Activated CD4-positive, alpha-beta memory T cell treated with anti-CD3 and anti-CD28 coated beads, Interleukin-2, amount 10 ng/mL, durations not matched to agents 7 days and 5 days (primary cell): ENCODE results near the gene S1PR1. TPM values are rescaled to one million over a fixed set of nuclear protein-coding genes. Genes with fewer than 3 reads are reported as not detected.

ENCODE experiments used
- CTCF ChIA-PET: fragments of 350-600 bp; sonication (Branson Sonifier 250); formaldehyde crosslinking; loops from one replicate; lab custom pipeline; 2021; ENCODE audit warnings: antibody characterized with exemption, inconsistent platforms; lab: Charles Lee
- POLR2A ChIA-PET: fragments of 350-600 bp; sonication (Branson Sonifier 250); formaldehyde crosslinking; loops from one replicate; lab custom pipeline; 2021; ENCODE audit warnings: antibody characterized with exemption; lab: Charles Lee
- DNase-seq: peaks from one replicate; pipeline ENCODE4 v3.0.0-alpha.2; 2020
- H3K27ac Mint-ChIP-seq: one replicate; pipeline ENCODE4 v1.8.0; 2021; ENCODE audit warnings: mild to moderate bottlenecking, mixed read lengths
- H3K27me3 Mint-ChIP-seq: one replicate; pipeline ENCODE4 v1.8.0; 2021; ENCODE audit warnings: mixed read lengths
- H3K36me3 Mint-ChIP-seq: one replicate; pipeline ENCODE4 v1.8.0; 2021; ENCODE audit warnings: low read depth, mixed read lengths
- H3K4me1 Mint-ChIP-seq: one replicate; pipeline ENCODE4 v1.8.0; 2021; ENCODE audit warnings: mixed read lengths
- H3K4me3 Mint-ChIP-seq: one replicate; pipeline ENCODE4 v1.8.0; 2021; ENCODE audit warnings: mild to moderate bottlenecking, mixed read lengths
- H3K9me3 Mint-ChIP-seq: one replicate; pipeline ENCODE4 v1.8.0; 2021; ENCODE audit warnings: mixed read lengths
- total RNA-seq, 2 experiments: library from RNA; stranded (reverse); gene quantifications; one replicate each; pipeline ENCODE4 v1.2.3, GENCODE V29; 2021

S1PR1 gene
- total RNA-seq, 2 experiments from 2014 or later = 219 to 220 TPM

DNA sequence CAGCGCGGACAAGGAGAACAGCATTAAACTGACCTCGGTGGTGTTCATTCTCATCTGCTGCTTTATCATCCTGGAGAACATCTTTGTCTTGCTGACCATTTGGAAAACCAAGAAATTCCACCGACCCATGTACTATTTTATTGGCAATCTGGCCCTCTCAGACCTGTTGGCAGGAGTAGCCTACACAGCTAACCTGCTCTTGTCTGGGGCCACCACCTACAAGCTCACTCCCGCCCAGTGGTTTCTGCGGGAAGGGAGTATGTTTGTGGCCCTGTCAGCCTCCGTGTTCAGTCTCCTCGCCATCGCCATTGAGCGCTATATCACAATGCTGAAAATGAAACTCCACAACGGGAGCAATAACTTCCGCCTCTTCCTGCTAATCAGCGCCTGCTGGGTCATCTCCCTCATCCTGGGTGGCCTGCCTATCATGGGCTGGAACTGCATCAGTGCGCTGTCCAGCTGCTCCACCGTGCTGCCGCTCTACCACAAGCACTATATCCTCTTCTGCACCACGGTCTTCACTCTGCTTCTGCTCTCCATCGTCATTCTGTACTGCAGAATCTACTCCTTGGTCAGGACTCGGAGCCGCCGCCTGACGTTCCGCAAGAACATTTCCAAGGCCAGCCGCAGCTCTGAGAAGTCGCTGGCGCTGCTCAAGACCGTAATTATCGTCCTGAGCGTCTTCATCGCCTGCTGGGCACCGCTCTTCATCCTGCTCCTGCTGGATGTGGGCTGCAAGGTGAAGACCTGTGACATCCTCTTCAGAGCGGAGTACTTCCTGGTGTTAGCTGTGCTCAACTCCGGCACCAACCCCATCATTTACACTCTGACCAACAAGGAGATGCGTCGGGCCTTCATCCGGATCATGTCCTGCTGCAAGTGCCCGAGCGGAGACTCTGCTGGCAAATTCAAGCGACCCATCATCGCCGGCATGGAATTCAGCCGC, 2.5 kb downstream of the S1PR1 start:
- Mint-ChIP-seq H3K4me3 (peak overlapping the region; percentile 95), H3K27ac (peak overlapping the region; percentile 98), H3K27me3 (no peaks in the 10 kb centered on the region), H3K9me3 (no peaks in the 10 kb centered on the region), H3K36me3 (peaks cover 86% of the 10 kb centered on the region), H3K4me1 (peaks cover 50% of the 10 kb centered on the region)
- ChIA-PET CTCF (interaction anchor here (0.9 to 10.0 kb wide), 49 partner anchors 9 to 343 kb away, joined by 3 to 244 read pairs (median 5); partner anchors contain the start of gene DPH5), POLR2A (interaction anchor here (0.7 to 15.2 kb wide), 41 partner anchors 7 to 344 kb away, joined by 3 to 391 read pairs (median 6); partner anchors contain the start of genes DPH5, EXTL2 and SLC30A7)
- peak; percentile 84 for DNase-seq

DNA sequence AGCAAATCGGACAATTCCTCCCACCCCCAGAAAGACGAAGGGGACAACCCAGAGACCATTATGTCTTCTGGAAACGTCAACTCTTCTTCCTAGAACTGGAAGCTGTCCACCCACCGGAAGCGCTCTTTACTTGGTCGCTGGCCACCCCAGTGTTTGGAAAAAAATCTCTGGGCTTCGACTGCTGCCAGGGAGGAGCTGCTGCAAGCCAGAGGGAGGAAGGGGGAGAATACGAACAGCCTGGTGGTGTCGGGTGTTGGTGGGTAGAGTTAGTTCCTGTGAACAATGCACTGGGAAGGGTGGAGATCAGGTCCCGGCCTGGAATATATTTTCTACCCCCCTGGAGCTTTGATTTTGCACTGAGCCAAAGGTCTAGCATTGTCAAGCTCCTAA, 3.2 kb downstream of the S1PR1 start:
- DNase-seq = no peak
- Mint-ChIP-seq H3K4me3 (peak overlapping the region; percentile 95), H3K27me3 (no peaks in the 10 kb centered on the region), H3K27ac (peak overlapping the region; percentile 98), H3K9me3 (no peaks in the 10 kb centered on the region), H3K36me3 (peaks cover 84% of the 10 kb centered on the region), H3K4me1 (peaks cover 44% of the 10 kb centered on the region)
- ChIA-PET POLR2A (interaction anchor here (0.7 to 15.2 kb wide), 31 partner anchors 7 to 344 kb away, joined by 3 to 391 read pairs (median 22); partner anchors contain the start of genes DPH5, EXTL2 and SLC30A7), CTCF (interaction anchor here (0.9 to 10.0 kb wide), 15 partner anchors 8 to 321 kb away, joined by 3 to 244 read pairs (median 6); no protein-coding TSS in a partner anchor)

- Mint-ChIP-seq H3K4me1 (peaks cover 44% of the 10 kb centered on the region), H3K36me3 (peaks cover 70% of the 10 kb centered on the region), H3K27ac (no peak overlapping the region), H3K9me3 (no peaks in the 10 kb centered on the region), H3K27me3 (no peaks in the 10 kb centered on the region), H3K4me3 (peak overlapping the region; percentile 12)
- DNase-seq = no peak
- ChIA-PET POLR2A (interaction anchor here (1.5 to 15.2 kb wide), 12 partner anchors 12 to 346 kb away, joined by 4 to 391 read pairs (median 67); partner anchors contain the start of genes EXTL2 and SLC30A7), CTCF (interaction anchor here (1.3 to 10.0 kb wide), 4 partner anchors 10 to 104 kb away, joined by 3 to 244 read pairs (median 62); no protein-coding TSS in a partner anchor)
Observed at GRCh38 chr1:101241485-101242225, 4.8 kb downstream of the S1PR1 start.

- no peak for DNase-seq
- Mint-ChIP-seq H3K27me3 (no peaks in the 10 kb centered on the region), H3K4me1 (peaks cover 48% of the 10 kb centered on the region), H3K9me3 (no peaks in the 10 kb centered on the region), H3K27ac (no peak overlapping the region), H3K36me3 (peaks cover 61% of the 10 kb centered on the region), H3K4me3 (peak overlapping the region; percentile 12)
- ChIA-PET CTCF (interaction anchor here (1.1 to 5.3 kb wide), 3 partner anchors 9 to 49 kb away, joined by 3 to 41 read pairs (median 4); no protein-coding TSS in a partner anchor), POLR2A (interaction anchor here (1.3 to 15.2 kb wide), 8 partner anchors 11 to 130 kb away, joined by 3 to 391 read pairs (median 12); no protein-coding TSS in a partner anchor)
Observed at GRCh38 chr1:101242324-101243050, 5.7 kb downstream of the S1PR1 start.

- DNase-seq = no peak
- ChIA-PET CTCF (interaction anchor here (1.0 to 3.0 kb wide), 3 partner anchors 9 to 47 kb away, joined by 4 to 17 read pairs (median 6); no protein-coding TSS in a partner anchor), POLR2A (interaction anchor here (0.7 to 15.2 kb wide), 14 partner anchors 8 to 322 kb away, joined by 3 to 391 read pairs (median 4); no protein-coding TSS in a partner anchor)
- Mint-ChIP-seq H3K27me3 (no peaks in the 10 kb centered on the region), H3K4me1 (peaks cover 52% of the 10 kb centered on the region), H3K27ac (no peak overlapping the region), H3K4me3 (no peak overlapping the region), H3K36me3 (peaks cover 50% of the 10 kb centered on the region), H3K9me3 (no peaks in the 10 kb centered on the region)
Observed at GRCh38 chr1:101243751-101244150, 6.9 kb downstream of the S1PR1 start.

GRCh38 chr1:101244842-101245241, 8.0 kb downstream of the S1PR1 start:
- CTCF ChIA-PET = interaction anchor here (0.7 to 3.0 kb wide), 6 partner anchors 8 to 46 kb away, joined by 3 to 17 read pairs (median 4); no protein-coding TSS in a partner anchor
- no peaks in the 10 kb centered on the region for H3K27me3 Mint-ChIP-seq
- H3K4me3 Mint-ChIP-seq = no peak overlapping the region
- no peak for DNase-seq
- peaks cover 49% of the 10 kb centered on the region for H3K4me1 Mint-ChIP-seq
- peaks cover 40% of the 10 kb centered on the region for H3K36me3 Mint-ChIP-seq
- no peaks in the 10 kb centered on the region for H3K9me3 Mint-ChIP-seq
- POLR2A ChIA-PET = interaction anchor here (1.3 to 15.2 kb wide), 8 partner anchors 7 to 323 kb away, joined by 3 to 391 read pairs (median 22); partner anchors contain the start of gene S1PR1
- H3K27ac Mint-ChIP-seq = no peak overlapping the region

DNA sequence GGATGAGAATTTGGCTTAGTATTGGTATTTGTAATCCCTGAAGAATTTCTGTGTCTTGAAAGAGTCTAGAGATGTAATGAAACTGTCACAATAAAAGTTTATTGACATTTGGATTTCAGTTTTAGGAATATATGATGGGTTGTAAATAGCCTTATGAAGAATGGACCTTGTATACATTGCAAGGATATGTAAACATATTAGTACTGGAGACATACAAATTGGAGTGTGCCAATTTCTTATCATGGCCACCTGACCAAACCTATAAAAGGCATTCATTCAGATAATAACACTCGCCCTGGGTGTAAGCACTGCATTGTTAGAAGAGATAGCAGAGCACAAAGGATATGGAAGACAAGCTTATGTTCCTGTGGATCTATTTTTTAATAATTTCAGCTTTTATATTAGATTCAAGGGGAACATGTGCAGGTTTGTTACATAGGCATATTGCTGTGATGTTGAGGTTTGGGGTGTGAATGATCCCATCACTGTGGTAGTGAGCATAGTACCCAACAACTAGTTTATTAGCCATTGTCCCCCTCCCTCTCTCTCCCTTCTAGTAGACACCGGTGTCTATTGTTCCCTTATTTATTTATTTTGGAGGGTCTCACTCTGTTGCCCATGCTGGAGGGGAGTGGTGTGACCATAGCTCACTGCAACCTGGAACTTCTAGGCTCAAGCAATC, 8.6 kb downstream of the S1PR1 start:
- Mint-ChIP-seq H3K36me3 (peaks cover 34% of the 10 kb centered on the region), H3K27me3 (no peaks in the 10 kb centered on the region), H3K9me3 (no peaks in the 10 kb centered on the region), H3K4me1 (peaks cover 45% of the 10 kb centered on the region), H3K4me3 (no peak overlapping the region), H3K27ac (no peak overlapping the region)
- ChIA-PET CTCF (interaction anchor here (1.1 to 3.0 kb wide), 5 partner anchors 9 to 47 kb away, joined by 3 to 17 read pairs (median 4); no protein-coding TSS in a partner anchor), POLR2A (interaction anchor here (1.1 to 15.2 kb wide), 9 partner anchors 8 to 324 kb away, joined by 3 to 391 read pairs (median 18); partner anchors contain the start of gene S1PR1)
- DNase-seq = no peak

DNA sequence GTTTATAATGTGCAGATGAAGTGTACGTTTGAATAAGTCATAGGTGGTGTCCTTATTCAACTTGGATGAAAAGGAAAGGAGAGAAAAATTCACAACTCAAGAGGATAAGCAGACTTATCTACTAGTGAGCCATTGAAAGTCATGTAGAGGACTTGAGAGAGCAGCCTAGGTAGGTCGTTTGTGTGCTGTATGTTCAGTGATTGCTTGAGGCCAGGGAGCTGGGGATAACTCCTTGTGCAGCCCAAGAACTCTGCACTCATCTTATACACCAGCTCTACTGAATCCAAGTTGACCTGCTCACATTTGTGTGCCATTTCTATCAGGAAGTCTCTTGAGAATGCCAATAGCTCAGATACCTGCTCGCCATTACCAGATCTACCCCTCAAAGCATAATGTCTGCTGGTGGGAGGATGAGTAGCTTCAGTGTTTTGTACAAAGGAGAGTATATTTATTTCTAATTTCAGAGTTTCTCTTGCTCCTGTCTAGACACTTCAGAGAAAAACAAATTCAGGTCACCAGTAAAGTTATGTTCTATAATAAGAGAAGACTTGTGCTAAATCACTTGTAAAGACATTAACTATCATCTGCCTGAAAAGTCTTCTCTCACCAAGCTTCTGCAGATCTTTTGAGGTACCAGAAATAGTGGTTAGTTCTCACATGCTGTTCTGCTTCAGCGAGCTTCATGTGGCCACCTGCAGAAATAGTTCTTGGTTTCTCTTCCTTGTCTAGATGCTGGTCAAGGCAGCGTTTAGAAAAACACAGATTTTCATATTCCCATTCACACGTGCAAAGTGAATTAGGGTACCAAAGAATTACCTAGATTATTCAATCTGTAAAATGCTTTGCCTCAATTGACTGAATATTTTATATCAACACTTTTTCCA, 10.8 kb downstream of the S1PR1 start:
- Mint-ChIP-seq H3K27ac (no peak overlapping the region), H3K27me3 (no peaks in the 10 kb centered on the region), H3K4me1 (peaks cover 32% of the 10 kb centered on the region), H3K9me3 (no peaks in the 10 kb centered on the region), H3K36me3 (peaks cover 13% of the 10 kb centered on the region), H3K4me3 (no peak overlapping the region)
- POLR2A ChIA-PET = interaction anchor here (1.0 to 15.2 kb wide), 11 partner anchors 10 to 351 kb away, joined by 3 to 391 read pairs (median 4); partner anchors contain the start of gene S1PR1
- CTCF ChIA-PET = interaction anchor here (0.9 to 2.0 kb wide), 4 partner anchors 9 to 62 kb away, joined by 3 to 15 read pairs (median 8); no protein-coding TSS in a partner anchor
- DNase-seq = no peak

- Mint-ChIP-seq H3K4me3 (no peak overlapping the region), H3K9me3 (no peaks in the 10 kb centered on the region), H3K27me3 (no peaks in the 10 kb centered on the region), H3K4me1 (peaks cover 23% of the 10 kb centered on the region), H3K27ac (no peak overlapping the region), H3K36me3 (no peaks in the 10 kb centered on the region)
- no peak for DNase-seq
- ChIA-PET POLR2A (interaction anchor here (0.9 to 6.7 kb wide), 3 partner anchors 9 to 40 kb away, joined by 3 to 77 read pairs (median 14); no protein-coding TSS in a partner anchor), CTCF (interaction anchor here (2.1 to 5.5 kb wide), 2 partner anchors 10 to 38 kb away, joined by 15 to 41 read pairs; no protein-coding TSS in a partner anchor)
Observed at GRCh38 chr1:101250222-101250621, 13.4 kb downstream of the S1PR1 start.

DNA sequence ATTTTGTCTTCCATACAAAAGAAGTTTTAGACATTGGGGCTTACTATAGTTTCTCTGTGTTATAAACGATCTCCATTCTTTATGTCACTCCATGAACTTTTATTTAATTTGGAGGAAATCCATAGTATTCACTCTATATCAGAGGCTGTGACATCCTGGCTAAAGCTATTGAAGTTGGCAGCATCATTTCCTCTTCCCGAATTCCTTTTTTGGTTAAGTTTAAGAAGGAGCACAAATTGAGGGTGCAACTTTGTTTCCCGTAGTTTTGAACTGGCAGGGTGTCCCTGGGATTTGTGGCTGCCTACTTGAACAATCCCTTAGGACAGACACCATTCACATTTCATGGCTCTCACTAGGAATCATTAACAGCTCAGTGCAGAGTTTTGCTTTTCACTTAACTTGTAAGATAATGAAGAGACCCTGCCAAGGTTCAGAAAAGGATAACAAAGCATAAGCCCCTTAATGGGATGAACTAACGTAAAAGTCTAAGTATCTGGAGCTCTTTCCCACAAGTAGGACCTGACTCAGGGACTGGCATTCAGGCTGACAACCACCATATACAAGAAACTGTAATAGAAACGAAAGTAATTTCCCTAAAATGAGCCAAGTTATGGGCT, 13.9 kb downstream of the S1PR1 start:
- no peak for DNase-seq
- Mint-ChIP-seq H3K36me3 (no peaks in the 10 kb centered on the region), H3K9me3 (no peaks in the 10 kb centered on the region), H3K27me3 (no peaks in the 10 kb centered on the region), H3K4me1 (peaks cover 21% of the 10 kb centered on the region), H3K27ac (no peak overlapping the region), H3K4me3 (no peak overlapping the region)
- POLR2A ChIA-PET = interaction anchor here (0.9 to 6.7 kb wide), 12 partner anchors 9 to 120 kb away, joined by 3 to 77 read pairs (median 4); partner anchors contain the start of gene S1PR1
- CTCF ChIA-PET = interaction anchor here (1.8 to 5.5 kb wide), 4 partner anchors 10 to 42 kb away, joined by 5 to 41 read pairs (median 10); no protein-coding TSS in a partner anchor
